Pons (tissue), 1 donor: ENCODE results near the gene MFSD8.
"Not testable (repeated sequence)": the region's sequence is repeated elsewhere in the genome, so short reads cannot be mapped to it uniquely, and the experiment has no call there.

Experiments
- DNase-seq: peaks from one replicate; pipeline ENCODE4 v3.0.0-alpha.2; 2016; ENCODE audit warnings: low spot score

The MFSD8 gene

DNA sequence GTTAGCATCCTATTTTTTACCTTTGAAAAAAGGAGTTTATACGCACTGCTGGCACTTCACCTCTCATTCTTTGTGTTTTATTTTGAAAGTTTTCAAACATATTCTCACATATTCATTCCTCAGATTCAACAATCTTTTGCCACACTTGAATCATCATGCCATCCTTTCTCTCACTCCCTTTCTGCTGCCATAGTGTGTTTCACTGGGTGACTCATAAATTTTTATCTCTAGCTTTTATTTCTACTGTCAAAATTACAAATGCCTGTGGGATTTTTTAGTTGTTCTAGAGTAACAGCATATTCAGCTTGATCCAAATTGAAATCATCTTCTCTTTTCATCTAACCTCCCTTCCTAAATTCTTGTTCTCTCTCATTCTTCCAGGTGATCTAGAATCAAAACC is 28.0 kb downstream of the MFSD8 start:
- no peak for DNase-seq

DNA sequence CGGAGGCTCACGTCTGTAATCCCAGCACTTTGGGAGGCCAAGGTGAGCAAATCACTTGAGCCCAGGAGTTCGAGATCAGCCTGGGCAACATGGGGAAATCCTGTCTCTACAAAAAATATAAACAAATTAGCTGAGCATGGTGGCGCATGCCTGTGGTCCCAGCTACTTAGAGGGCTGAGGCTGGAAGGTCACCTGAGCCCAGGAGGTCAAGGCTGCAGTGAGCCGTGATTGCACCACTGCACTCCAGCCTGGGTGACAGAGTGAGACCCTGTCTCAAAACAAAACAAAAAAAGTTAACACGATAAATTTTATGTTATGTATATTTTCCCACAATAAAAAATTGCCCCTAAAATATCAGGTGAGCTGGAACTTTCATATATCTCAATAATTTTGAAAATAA is 33.1 kb downstream of the MFSD8 start:
- DNase-seq = not testable (repeated sequence)

DNA sequence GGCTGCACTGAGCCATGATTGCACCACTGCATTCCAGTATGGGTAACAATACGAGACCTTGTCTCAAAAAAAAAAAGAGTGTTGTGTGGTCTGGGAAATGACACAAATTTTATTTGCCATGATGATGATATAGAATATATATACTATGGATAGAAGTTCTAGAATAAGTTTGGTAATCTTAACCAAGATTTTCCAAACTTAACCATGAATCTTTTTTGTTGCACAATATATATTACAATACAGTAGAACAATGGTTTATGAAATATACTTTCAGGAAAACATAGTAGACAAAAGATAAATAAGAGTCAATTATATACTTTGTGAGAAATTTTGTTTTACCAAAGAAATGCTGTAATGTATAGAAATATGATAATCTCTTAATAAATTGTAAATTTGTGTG is 34.8 kb downstream of the MFSD8 start:
- DNase-seq = no peak

DNA sequence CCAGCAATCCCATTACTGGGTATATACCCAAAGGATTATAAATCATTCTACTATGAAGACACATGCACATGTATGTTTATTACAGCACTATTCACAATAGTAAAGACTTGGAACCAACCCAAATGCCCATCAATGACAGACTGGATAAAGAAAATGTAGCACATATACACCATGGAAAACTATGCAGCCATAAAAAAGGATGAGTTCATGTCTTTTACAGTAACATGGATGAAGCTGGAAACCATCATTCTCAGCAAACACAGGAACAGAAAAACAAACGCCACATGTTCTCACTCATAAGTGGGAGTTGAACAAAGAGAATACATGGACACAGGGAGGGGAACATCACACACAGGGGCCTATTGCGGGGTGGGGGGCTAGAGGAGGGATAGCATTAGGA is 39.3 kb downstream of the MFSD8 start:
- DNase-seq = not testable (repeated sequence)

DNA sequence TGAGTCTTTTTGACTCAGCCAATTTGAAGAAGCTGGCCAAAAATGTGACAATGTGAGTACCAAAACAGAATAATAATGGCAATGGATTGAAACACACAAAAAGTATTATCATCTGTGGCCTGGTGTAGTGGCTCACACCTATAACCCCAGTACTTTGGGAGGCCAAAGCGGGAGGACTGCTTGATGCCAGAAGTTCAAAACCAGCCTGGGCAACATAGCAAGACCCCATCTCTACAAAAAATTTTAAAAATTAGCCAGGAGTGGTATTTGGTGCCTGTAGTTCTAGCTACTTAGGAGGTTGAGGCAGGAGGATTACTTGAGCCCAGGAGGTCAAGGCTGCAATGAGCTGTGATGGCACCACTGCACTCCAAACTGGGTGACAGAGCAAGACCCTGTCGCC is 42.7 kb downstream of the MFSD8 start:
- DNase-seq = no peak

DNA sequence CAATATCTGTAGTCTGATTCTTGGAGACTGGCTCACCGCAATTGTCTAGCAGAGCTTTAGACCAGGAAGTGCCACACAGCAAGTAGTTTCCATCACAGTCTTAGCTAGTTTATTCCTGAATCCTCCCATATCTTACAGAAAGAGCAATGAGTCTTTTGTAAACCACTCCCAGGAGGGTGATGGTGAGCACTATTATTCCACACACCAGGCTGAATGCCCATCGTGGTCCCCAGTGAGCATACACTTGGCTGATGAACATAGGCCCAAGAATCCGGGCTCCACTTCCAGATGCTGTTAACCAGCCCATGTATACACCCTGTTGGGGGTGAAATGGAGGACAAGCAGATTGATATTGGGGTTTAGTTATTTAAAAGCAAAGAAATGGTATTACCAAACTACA is 44.5 kb downstream of the MFSD8 start:
- DNase-seq = no peak

DNA sequence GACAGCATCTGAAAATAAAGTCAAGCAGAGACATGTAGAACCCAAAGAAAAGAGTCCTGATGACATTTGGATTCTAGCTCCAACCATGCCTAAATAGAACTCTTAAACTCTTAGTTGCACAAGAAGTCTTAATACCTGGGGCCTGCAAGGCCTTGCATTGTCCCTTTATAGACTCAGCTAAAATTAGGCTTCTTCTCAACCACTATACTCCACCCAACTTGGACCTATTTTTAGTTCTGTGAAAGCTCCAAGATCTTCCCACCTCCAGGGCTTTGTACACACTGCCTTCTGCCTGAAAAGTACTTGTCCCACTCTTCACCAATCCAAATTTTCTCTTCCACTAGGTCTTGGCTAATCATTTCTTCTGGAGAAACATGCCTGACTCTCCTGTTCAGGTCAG is 47.8 kb downstream of the MFSD8 start:
- DNase-seq = no peak

DNA sequence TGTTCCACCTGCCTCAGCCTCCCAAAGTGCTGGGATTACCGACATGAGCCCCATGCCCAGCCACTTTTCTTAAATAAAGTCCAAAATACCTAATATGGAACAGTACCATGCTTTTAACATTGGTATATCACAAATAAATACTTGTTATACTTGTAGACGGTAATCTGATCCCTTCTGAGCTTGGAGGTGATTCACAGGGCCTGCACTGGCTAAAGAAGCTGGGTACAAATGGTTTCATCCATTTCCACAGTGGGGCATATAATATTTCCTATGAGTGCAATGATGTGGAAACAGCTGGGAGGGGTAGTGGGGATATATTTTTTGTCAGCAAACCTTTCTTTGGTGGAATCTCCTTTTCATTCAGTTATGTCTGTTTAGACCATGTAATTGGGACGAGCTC is 48.5 kb downstream of the MFSD8 start:
- no peak for DNase-seq

DNA sequence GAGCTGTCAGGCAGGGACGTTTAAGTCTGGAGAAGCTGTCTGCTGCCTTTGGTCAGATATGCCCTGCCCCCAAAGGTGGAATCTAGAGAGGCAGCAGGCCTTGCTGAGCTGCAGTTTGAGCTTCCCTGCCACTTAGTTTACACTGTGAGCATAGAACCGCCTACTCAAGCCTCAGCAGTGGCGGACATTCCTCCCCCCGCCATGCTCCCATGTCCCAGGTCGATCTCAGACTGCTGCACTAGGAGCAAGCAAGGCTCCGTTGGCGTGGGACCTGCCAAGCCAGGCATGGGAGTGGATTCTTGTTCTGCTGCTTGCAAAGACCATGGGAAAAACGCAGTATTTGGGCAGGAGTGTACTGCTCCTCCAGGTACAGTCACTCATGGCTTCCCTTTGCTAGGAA is 59.9 kb downstream of the MFSD8 start:
- no peak for DNase-seq

DNA sequence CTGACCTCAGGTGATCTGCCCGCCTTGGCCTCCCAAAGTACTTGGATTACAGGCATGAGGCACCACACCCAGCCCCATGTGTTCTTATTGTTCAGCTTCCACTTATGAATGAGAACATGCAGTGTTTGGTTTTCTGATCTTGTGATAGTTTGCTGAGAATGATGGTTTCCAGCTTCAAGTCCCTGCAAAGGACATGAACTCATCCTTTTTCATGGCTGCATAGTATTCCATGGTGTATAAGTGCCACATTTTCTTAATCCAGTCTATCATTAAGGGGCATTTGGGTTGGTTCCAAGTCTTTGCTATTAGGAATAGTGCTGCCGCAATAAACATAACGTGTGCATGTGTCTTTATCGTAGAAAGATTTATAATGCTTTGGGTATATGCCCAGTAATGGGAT is 65.3 kb downstream of the MFSD8 start:
- DNase-seq = not testable (repeated sequence)

DNA sequence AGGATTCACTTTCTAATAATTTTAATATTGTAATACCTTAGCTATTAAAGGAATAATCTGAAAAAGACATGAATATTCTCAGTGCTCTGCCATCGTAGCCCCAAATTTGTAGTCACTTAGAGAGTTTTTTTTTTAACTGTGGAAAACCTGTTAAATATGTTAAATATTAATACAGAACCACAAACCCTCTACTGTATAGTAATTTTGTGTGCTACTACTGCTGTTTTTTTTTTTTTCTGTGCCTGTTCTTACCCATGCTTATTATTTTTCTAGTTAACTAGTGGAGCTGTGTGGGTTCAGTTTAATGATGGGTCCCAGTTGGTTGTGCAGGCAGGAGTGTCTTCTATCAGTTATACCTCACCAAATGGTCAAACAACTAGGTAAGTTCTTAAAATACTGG is 68.4 kb downstream of the MFSD8 start:
- no peak for DNase-seq

DNA sequence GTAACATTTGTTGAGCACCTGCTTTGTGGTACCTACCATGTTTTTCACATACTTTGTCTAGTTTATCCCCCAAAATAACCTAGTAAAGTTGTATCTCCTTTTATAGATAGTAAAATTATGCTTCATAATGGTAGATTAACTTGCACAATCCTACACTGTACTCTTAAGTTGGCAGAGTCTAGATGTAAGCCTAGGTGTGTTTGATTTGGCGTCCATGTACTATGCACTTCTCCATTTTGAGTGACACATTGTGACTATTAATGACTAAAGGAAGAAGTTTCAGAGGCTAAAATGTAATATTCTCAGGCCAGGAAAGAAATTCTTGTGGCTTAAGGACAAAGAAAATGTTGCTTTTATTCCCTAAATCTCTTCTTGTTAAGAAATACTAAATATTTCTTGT is 68.9 kb downstream of the MFSD8 start:
- no peak for DNase-seq

DNA sequence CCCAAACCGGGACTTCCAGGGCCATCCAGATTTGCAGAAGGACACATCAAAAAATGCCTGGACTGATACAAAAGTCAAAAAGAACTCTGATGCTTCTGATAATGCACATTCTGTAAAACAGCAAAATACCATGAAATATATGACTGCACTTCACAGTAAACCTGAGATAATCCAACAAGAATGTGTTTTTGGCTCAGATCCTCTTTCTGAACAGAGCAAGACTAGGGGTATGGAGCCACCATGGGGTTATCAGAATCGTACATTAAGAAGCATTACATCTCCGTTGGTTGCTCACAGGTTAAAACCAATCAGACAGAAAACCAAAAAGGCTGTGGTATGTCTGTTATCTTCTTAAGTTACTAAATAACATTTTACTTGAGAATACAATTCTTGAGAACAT is 75.1 kb downstream of the MFSD8 start:
- no peak for DNase-seq

DNA sequence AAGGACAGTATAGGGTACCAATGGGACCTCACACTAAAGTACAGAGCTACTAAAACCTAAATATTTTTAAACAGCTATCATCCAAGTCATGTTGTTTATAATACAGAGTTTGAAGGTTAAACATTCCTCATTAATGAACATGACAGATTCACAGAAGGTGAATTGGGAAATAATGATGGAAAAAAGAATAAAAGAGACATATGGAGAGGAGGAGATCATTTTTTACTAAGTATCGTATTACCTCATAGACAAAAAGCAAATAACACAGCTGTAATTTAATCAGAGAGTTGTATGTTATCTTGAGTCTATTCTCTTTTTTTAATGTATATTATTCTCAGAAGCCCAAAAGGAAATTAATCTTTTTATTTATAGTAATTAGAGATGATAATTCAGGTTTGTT is 76.4 kb downstream of the MFSD8 start:
- DNase-seq = no peak

DNA sequence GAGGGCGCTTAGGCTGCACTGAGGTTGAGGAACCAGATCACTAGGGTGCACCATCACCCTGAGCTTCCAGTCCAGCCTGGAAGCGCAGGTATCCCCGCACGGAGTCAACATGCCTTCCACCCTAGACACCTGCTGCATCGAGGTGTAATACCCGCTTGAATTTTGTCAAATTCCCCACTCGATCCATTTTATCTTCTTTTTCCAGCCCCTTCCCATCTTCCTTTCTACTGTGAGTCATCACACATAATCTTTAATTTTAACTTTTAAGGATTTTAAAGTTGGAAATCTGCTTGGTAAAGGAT is 83.5 kb downstream of the MFSD8 start:
- DNase-seq = no peak

DNA sequence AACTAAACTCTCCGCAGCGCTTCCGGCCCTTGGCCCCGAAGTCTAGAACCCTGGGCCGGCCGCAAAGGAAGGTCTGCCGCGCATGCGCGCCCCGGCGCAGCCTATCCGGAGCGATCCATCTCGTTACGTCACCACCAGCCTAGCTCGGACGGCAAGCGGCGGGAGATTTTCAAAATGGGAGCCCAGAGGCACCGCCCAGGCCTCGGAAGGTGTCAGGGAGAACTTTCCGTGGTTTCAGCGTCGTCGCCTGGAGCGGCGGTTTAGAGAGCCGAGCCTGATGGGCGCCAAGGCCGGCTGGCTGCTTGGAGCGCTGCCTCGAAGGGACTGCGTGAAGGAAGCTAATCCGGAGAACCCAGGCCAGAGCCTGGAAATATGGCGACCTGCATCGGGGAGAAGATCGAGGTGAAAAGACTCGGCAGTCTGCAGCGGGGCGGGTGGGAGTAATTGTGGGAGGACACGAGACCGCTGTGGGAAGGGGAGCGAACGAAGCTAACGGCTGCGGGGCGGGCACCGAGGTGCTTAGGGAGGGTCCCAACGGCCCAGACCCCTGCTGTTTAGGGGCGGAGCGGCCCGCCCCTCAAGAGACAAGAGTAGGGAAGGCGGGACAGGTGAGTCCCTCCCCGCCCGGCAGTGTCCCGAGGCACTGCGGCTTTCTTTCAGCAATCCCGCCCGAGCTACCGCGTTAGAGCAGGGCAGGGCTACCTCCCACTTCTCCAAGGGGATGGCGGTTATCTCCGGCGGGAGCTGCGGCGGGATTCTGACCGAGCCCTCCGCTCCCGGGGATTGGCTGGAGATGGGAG is 84.0 kb downstream of the MFSD8 start, which contains the start of gene PLK4:
TSS of gene PLK4 (plus strand) at position 131 of the 800 bp plus-strand sequence. CDS start at position 373, 242 bp downstream.
- peak; percentile 93 for DNase-seq

DNA sequence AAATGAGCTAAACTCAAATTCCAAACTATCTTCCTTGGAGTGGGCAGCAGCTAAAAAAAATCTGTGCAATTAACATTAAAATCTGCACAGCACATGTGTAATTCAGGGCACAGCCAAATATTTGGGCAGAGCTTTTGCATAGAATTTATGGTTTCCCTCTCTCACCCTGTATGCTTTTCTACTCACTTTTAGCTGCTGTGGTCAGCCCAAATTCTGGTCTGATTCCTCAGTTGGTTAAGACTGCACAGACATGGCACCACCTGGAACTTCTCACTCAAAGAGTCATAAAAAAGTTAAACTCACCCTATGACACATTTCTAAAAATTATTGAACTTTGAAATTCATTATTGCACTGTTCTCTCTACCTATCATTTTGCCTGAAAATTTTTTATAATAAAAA is 89.2 kb downstream of the MFSD8 start:
- no peak for DNase-seq

DNA sequence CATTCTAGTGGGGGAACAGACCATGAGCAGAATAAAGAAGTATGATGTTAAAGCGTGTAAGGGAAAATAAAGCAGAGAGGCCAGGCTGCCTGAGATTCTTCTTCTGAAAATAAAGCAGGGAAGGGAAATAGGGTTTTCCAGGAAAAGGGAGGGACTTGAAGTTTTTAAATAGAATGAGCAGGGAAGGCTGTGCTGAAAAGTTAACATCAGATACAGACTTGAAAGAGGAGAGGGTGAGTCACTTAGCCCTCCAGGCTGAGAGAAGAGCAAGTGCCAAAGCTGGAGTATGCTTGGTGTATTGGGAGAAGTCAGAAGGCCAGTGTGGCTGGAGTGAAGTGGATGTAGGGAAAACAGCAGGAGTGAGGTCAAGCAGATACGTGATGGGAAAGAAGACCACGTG is 94.3 kb downstream of the MFSD8 start:
- DNase-seq = no peak

DNA sequence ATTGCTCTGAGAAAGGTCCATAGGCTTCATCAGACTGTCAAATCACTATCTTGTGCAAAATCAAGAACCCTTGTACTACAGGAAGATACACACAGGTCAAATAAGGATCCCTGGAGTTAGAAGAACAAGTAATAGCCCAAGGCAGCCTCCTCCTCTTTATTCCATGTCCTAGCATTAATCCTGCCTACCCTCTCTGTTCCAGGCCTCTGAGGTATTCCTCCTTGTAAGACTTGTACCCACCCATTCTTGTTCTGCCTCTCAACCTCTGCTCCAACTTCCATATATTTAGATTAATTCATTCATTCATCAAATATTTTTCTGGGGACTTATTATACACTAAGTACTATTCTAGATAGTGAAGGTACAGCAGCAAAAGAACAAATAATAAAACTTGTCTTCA is 94.7 kb downstream of the MFSD8 start:
- DNase-seq = no peak

DNA sequence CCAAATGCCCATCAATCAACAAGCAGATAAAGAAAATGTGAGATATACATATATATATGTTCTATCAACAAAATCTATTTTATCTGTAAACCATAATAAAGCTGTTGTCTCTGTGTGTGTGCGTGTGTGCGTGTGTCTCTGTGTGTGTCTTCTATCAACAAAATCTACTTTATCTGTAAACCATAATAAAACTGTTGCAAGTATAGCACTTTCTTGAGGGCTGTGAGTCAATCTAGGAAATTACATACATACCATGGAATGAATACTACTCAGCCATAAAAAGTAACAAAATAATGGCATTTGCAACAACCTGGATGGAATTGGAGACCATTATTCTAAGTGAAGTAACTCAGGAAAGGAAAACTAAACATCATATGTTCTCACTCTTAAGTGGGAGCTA is 96.8 kb downstream of the MFSD8 start:
- DNase-seq = no peak
